Right lobe of liver (tissue), 6 donors: ENCODE results near the gene MS4A7. TPM values are rescaled to one million over a fixed set of nuclear protein-coding genes. Genes with fewer than 3 reads are reported as not detected.

Experiments
- ATAC-seq, 4 donors: fragments of 200-7000 bp; cut with Tn5 transposase; one replicate each; pipeline ENCODE4 v1.9.1; 2020; ENCODE audit warnings: mild to moderate bottlenecking in 4 of 4, moderate library complexity in 4 of 4
- DNase-seq, 3 donors: peaks; one replicate each; pipeline ENCODE4 v3.0.0-alpha.2; 2020
- H3K27ac ChIP-seq, 3 donors: fragments of 200-600 bp; one replicate each; pipeline ENCODE4 v1.8.0; 2022
- H3K27me3 ChIP-seq, 2 donors: fragments of 200-600 bp; one replicate each; pipeline ENCODE4 v1.8.0; 2022
- H3K36me3 ChIP-seq, 4 donors: fragments of 200-600 bp; sonication (generic) in 1 of 4; one replicate each; pipeline versions ENCODE4 v1.5.1 to v1.8.0; 2017 to 2022; ENCODE audit warnings: control low read depth in 1 of 4
- H3K4me1 ChIP-seq, 4 donors: fragments of 200-600 bp; sonication (generic) in 1 of 4; one replicate each; pipeline versions ENCODE4 v1.5.1 to v1.8.0; 2017 to 2022; ENCODE audit warnings: control low read depth in 1 of 4
- H3K4me3 ChIP-seq, 3 donors: fragments of 200-600 bp; one replicate each; pipeline ENCODE4 v1.8.0; 2022
- H3K9me3 ChIP-seq, 4 donors: fragments of 200-600 bp; sonication (generic) in 1 of 4; one replicate each; pipeline versions ENCODE4 v1.5.1 to v1.8.0; 2017 to 2022; ENCODE audit warnings: control low read depth in 1 of 4
- POLR2A ChIP-seq: fragments of 450-650 bp; IDR thresholded peaks from one replicate; pipeline ENCODE4 v1.6.1; 2017; ENCODE audit warnings: antibody characterized with exemption, mild to moderate bottlenecking
- WGBS: methylation state at CpG from one replicate; pipeline ENCODE4 v1.1.6; 2018; ENCODE audit warnings: low coverage, low lambda C conversion rate; ENCODE audit not compliant: insufficient coverage; ENCODE audit errors: missing lambda C conversion rate; 5-methylcytosine and 5-hydroxymethylcytosine counted together
- intact Hi-C, 2 donors: fragments of 100-400 bp; cut with DNase I; formaldehyde crosslinking; loops; one replicate each; pipeline versions ENCODE4 v1.11.2 to v1.14.1; 2022
- total RNA-seq, 6 experiments: library from RNA; depleted of rRNA in 2 of 6; stranded (reverse); fragments of >200 nt in 2 of 6; fragmentation: NEBNext Ultra II Directional in 3 of 6; extraction: Animal tissue kit (Norgen Biotek cat#: 25700) in 3 of 6; gene quantifications; one replicate each; pipeline versions ENCODE4 v1.1.0 to v1.2.4, GENCODE V29; 2016 to 2023
- TF ChIP-seq, protein P1 (sequence below), 4 donors: fragments of 200-600 bp in 3 of 4; fragments of 450-650 bp in 1 of 4; IDR thresholded peaks; one replicate each; pipeline versions ENCODE4 v1.5.1 to v1.8.0; 2016 to 2022; ENCODE audit warnings: antibody characterized with exemption in 4 of 4, mild to moderate bottlenecking in 2 of 4
- donor health status: DM: no; HTN: yes; CAD: no.
- donor health status: DM: no; HTN: no; CAD: no.
- donor health status: DM: no; HTN: no; CAD: no.
- donor health status: DM: no; HTN: yes; CAD: no.
- donor health status: DM: no; HTN: yes; CAD: no.

MS4A7 gene
- total RNA-seq, 6 experiments from 2014 or later = 10.9 to 47.8 (median 21.7) TPM

DNA sequence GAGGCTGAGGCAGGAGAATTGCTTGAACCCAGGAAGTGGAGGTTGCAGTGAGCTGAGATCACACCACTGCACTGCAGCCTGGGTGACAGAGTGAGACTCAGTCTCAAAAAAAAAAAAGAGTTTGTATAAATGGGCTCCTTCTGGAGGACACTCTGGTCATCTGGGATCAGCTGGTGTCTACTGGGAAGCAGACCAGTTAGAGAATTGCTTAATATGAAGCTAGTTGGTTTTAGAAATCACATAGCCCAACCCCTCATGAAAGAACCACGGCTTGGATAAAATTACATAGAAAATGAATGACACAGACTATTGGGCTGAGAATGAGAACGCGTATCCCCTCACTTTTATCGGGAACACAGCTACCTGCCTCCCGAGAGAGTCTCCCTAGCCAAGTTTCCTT, 14.7 kb downstream of the MS4A7 start:
- Histone ChIP-seq H3K27ac (no peak overlapping the region), H3K27me3 (no peaks in the 10 kb centered on the region), H3K36me3 (no peaks in the 10 kb centered on the region), H3K4me3 (no peak overlapping the region), H3K4me1 (no peaks in the 10 kb centered on the region), H3K9me3 (no peaks in the 10 kb centered on the region)
- DNase-seq = no peak
- no peak for TF ChIP-seq POLR2A
- intact Hi-C loops = no loop called here
- ATAC-seq = no peak
- WGBS = 69% methylated on average over 5 of the region's 5 CpGs

DNA sequence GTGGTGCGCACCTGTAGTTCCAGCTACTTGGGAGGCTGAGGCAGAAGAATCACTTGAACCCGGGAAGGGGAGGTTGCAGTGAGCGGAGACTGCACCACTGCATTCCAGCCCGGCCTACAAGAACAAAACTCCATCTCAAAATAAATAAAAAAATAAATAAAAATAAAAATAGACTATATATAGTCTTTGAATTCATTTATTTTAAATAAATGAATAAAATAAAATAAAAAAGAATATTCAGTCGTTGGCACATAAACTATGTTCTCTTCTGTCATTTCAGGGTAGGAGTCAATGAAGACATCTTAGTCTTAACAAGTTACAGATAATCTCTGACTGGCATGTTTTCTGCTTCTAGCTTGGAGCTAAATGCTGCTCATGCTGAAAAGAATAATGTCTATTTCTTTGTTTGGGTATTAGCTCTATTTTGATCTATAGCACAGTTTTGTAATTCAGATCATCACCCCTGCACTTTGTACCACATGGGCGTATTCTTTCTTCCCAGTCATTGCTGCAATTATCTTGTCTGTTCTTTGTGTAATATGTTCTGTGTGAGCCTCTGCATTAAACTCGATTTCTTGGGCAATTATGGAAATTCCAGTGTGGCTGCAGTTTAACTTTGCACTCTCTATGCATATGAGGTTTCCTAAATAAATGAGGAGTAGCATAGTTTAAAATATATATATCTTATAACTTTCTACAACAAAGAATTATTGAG, 16.5 kb downstream of the MS4A7 start:
- WGBS = 56% methylated on average over 7 of the region's 7 CpGs
- no peak for TF ChIP-seq POLR2A
- TF ChIP-seq, protein P1, sequence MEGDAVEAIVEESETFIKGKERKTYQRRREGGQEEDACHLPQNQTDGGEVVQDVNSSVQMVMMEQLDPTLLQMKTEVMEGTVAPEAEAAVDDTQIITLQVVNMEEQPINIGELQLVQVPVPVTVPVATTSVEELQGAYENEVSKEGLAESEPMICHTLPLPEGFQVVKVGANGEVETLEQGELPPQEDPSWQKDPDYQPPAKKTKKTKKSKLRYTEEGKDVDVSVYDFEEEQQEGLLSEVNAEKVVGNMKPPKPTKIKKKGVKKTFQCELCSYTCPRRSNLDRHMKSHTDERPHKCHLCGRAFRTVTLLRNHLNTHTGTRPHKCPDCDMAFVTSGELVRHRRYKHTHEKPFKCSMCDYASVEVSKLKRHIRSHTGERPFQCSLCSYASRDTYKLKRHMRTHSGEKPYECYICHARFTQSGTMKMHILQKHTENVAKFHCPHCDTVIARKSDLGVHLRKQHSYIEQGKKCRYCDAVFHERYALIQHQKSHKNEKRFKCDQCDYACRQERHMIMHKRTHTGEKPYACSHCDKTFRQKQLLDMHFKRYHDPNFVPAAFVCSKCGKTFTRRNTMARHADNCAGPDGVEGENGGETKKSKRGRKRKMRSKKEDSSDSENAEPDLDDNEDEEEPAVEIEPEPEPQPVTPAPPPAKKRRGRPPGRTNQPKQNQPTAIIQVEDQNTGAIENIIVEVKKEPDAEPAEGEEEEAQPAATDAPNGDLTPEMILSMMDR (IDR thresholded peaks at IDR 0.05) = no peak
- DNase-seq (no peak), ATAC-seq (no peak)
- no peaks in the 10 kb centered on the region for H3K4me1 ChIP-seq
- no peak overlapping the region for H3K4me3 ChIP-seq
- H3K27me3 ChIP-seq = no peaks in the 10 kb centered on the region
- no peak overlapping the region for H3K27ac ChIP-seq
- H3K36me3 ChIP-seq = no peaks in the 10 kb centered on the region
- H3K9me3 ChIP-seq = no peaks in the 10 kb centered on the region
- intact Hi-C loops = no loop called here

DNA sequence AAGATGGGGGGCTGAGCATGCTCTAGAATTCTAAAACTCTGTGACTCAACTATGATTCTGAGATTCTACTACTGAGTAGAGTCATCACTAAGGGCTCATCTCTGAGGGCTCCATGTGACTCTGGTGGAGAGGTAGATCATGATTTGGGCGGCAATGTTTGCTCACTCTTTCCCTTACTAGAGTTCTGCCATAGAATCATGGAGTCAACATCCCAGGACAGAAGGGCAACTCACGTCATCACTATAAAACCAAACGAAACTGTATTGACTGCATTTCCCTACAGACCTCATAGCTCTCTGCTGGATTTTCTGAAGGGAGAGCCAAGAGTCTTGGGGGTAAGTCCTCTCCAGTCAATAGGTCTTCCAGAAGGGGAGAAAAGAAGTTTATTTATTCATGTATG, 18.1 kb downstream of the MS4A7 start, which contains the start of gene MS4A14:
Gene MS4A14 (plus strand): TSS at position 78 of the 400 bp plus-strand sequence. CDS start 120 bp downstream, at position 198.
- no peaks in the 10 kb centered on the region for H3K9me3 ChIP-seq
- intact Hi-C loops = no loop called here
- no CpG with 5 or more reads among the region's 3 CpGs for WGBS
- no peaks in the 10 kb centered on the region for H3K36me3 ChIP-seq
- H3K4me1 ChIP-seq = no peaks in the 10 kb centered on the region
- no peak for DNase-seq
- no peak within 1 kb of the TSS for H3K4me3 ChIP-seq
- H3K27ac ChIP-seq = peak within 1 kb of the TSS in 1 of 3 donors; percentile 21
- ATAC-seq = peak in 2 of 4 donors; percentile 39 to 47
- TF ChIP-seq, protein P1 (IDR thresholded peaks at IDR 0.05) = no peak
- TF ChIP-seq POLR2A = no peak
- H3K27me3 ChIP-seq = no peaks in the 10 kb centered on the region

DNA sequence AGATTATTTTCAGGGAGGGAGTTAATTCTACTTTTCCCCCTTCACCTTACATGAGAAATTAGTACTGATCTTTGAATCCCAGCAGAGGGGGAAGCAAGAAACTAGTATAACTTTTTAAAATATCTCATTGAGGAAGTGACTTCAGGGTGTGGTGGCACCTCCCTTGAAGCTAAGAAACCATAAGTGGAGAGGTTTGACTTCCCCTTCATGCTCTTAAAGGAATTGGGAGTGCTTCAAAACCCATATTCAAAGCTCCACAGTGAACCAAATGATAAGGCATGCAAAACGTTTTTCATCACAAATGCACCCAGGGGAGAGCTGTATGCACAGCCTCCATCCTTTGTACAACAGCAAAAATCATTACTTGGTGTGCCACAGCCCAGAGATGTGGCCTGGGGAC, 18.5 kb downstream of the MS4A7 start:
- TF ChIP-seq, protein P1 (IDR thresholded peaks at IDR 0.05) = no peak
- TF ChIP-seq POLR2A = no peak
- H3K4me3 ChIP-seq = no peak overlapping the region
- intact Hi-C loops = no loop called here
- no peaks in the 10 kb centered on the region for H3K9me3 ChIP-seq
- WGBS = 0% methylated on average over 1 of the region's 1 CpG
- ATAC-seq = peak; percentile 27 to 53 (median 39)
- H3K36me3 ChIP-seq = no peaks in the 10 kb centered on the region
- DNase-seq = no peak
- H3K27me3 ChIP-seq = no peaks in the 10 kb centered on the region
- H3K27ac ChIP-seq = no peak overlapping the region
- H3K4me1 ChIP-seq = no peaks in the 10 kb centered on the region

DNA sequence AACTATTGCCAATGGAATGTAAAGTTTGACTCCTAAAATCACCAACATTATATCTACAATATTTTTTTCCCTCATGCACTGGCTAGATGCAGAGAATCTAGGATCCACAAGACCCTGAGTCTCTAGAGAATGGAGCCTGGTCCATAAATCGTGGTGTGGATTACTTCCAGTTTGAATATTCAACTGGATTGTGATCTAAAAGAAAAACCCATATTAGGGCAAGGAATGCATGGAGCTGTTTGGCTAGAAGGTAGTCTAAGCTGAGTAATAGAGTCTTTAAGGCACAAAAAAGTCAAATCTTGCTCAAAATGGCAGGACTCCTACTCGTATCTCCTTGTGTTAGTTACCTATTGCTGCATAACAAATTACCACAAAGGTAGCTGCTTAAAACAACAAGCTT, 41.7 kb downstream of the MS4A7 start:
- no peaks in the 10 kb centered on the region for H3K4me1 ChIP-seq
- no peak for DNase-seq
- H3K4me3 ChIP-seq = no peak overlapping the region
- ATAC-seq = no peak
- WGBS = 9% methylated on average over 2 of the region's 2 CpGs
- no peaks in the 10 kb centered on the region for H3K36me3 ChIP-seq
- intact Hi-C loops = no loop called here
- TF ChIP-seq POLR2A = no peak
- TF ChIP-seq, protein P1 (IDR thresholded peaks at IDR 0.05) = no peak
- H3K27me3 ChIP-seq = no peaks in the 10 kb centered on the region
- no peaks in the 10 kb centered on the region for H3K9me3 ChIP-seq
- no peak overlapping the region for H3K27ac ChIP-seq
